Left lung (tissue), 10 donors: Measurements from ENCODE around the gene CAMTA1. TPM values are rescaled to one million over a fixed set of nuclear protein-coding genes. Genes with fewer than 3 reads are reported as not detected.

Experiments used
- ATAC-seq: fragments of 200-7000 bp; cut with Tn5 transposase; one replicate; pipeline ENCODE4 v1.9.1; 2020; ENCODE audit warnings: moderate library complexity
- DNase-seq, 4 donors: peaks; one replicate each; pipeline ENCODE4 v3.0.0-alpha.2; 2013 to 2020
- H3K27ac ChIP-seq, 2 donors: fragments of 200-600 bp; sonication (generic) in 1 of 2; one replicate each; pipeline versions ENCODE4 v1.5.0 to v1.8.0; 2020 to 2021
- H3K27me3 ChIP-seq, 2 donors: fragments of 200-600 bp; sonication (generic) in 1 of 2; one replicate each; pipeline versions ENCODE4 v1.5.0 to v1.8.0; 2020 to 2021
- H3K36me3 ChIP-seq, 2 donors: fragments of 200-600 bp; sonication (generic) in 1 of 2; one replicate each; pipeline versions ENCODE4 v1.5.0 to v1.8.0; 2020 to 2021
- H3K4me1 ChIP-seq, 2 donors: fragments of 200-600 bp; one replicate each; pipeline ENCODE4 v1.8.0; 2021
- H3K4me3 ChIP-seq, 2 donors: fragments of 200-600 bp; sonication (generic) in 1 of 2; one replicate each; pipeline versions ENCODE4 v1.5.0 to v1.8.0; 2020 to 2021; ENCODE audit warnings: mild to moderate bottlenecking in 1 of 2
- H3K9me3 ChIP-seq, 2 donors: fragments of 200-600 bp; sonication (generic) in 1 of 2; one replicate each; pipeline versions ENCODE4 v1.5.0 to v1.8.0; 2020 to 2021
- intact Hi-C, 2 donors: fragments of 100-400 bp; cut with DNase I; formaldehyde crosslinking; loops; one replicate each; pipeline versions ENCODE4 v1.11.2 to v1.14.2; 2022
- polyA plus RNA-seq, 6 donors: library from polyadenylated mRNA; unstranded; fragments of 120-200 nt; gene quantifications; one replicate each; pipeline ENCODE4 v1.2.1, GENCODE V29; 2013; ENCODE audit not compliant: insufficient read length in 6 of 6
- total RNA-seq, 2 donors: library from RNA; stranded (reverse); fragmentation: NEBNext Ultra II Directional; extraction: Animal tissue kit (Norgen Biotek cat#: 25700); gene quantifications; one replicate each; pipeline ENCODE4 v1.2.1, GENCODE V29; 2021
- TF ChIP-seq, protein P1 (sequence below), 2 donors: fragments of 200-600 bp; sonication (generic) in 1 of 2; IDR thresholded peaks; one replicate each; pipeline versions ENCODE4 v1.5.0 to v1.8.0; 2021; ENCODE audit warnings: antibody characterized with exemption in 2 of 2
- donor health status: DM: no; HTN: yes; CAD: no.
- donor health status: DM: no; HTN: no; CAD: no.

CAMTA1 gene
- total and polyA plus RNA-seq, 8 donors: 42.7 to 69.1 (median 49.4) TPM

DNA sequence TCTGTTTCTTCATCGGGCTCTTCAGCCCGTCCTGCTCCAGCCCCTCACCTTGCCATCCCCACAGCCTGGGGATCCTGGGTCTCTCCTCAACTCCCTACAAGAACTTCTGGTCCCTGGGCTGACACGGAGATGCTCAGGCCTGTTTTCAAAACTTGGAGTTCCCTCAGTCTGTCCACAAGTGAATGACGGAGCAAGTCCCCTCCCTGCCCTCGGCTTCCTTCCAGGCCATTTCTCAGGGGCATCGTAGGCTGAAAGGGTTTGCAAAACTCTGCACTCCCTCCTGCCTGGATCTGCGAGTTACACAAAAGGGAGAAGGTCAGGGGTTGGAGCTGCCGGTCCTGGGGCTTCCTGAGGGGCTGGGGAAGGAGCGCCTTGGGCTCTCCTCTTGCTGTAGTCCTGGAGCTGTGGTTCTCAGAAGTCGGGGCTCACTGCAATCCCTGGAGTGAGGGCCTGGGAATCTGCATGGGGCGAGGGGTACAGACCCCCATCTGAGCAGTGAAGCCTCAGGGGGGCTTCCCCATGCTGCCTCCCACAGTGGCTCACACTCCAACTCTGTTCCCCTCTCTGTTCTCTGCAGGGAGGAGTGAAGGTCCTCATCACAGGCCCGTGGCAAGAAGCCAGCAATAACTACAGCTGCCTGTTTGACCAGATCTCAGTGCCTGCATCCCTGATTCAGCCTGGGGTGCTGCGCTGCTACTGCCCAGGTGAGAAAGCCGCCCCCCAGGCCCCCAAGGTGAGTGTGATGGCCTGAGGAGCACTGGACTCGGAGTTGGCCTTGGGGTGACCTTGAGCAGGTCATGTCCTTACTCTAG is 885.3 kb downstream of the CAMTA1 start:
- Histone ChIP-seq H3K36me3 (no peaks in the 10 kb centered on the region), H3K4me3 (no peak overlapping the region), H3K9me3 (no peaks in the 10 kb centered on the region), H3K27ac (no peak overlapping the region), H3K27me3 (peaks cover 0 to 12% of the 10 kb centered on the region in 2 donors), H3K4me1 (peaks cover 0 to 13% of the 10 kb centered on the region in 2 donors)
- DNase-seq (no peak), ATAC-seq (no peak)
- TF ChIP-seq, protein P1, sequence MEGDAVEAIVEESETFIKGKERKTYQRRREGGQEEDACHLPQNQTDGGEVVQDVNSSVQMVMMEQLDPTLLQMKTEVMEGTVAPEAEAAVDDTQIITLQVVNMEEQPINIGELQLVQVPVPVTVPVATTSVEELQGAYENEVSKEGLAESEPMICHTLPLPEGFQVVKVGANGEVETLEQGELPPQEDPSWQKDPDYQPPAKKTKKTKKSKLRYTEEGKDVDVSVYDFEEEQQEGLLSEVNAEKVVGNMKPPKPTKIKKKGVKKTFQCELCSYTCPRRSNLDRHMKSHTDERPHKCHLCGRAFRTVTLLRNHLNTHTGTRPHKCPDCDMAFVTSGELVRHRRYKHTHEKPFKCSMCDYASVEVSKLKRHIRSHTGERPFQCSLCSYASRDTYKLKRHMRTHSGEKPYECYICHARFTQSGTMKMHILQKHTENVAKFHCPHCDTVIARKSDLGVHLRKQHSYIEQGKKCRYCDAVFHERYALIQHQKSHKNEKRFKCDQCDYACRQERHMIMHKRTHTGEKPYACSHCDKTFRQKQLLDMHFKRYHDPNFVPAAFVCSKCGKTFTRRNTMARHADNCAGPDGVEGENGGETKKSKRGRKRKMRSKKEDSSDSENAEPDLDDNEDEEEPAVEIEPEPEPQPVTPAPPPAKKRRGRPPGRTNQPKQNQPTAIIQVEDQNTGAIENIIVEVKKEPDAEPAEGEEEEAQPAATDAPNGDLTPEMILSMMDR (IDR thresholded peaks at IDR 0.05): no peak
- intact Hi-C loops: no loop called here

DNA sequence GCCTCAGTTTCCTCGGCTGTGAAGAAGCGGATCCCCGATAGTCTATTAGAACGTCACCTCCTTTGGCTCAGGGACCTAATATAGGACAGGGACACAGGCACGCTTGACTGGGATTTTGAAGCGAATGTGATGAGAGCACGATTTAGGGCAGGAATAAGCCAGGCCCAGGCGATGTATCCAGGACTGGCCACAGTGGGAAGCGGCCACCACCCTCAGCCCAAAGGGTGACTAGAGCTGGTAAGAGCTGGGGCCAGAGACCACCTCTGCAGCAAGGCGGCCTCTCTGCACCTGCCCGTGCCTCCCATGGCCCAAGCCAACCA is 885.9 kb downstream of the CAMTA1 start:
- H3K4me1 ChIP-seq: peaks cover 0 to 13% of the 10 kb centered on the region in 2 donors
- peaks cover 0 to 12% of the 10 kb centered on the region in 2 donors for H3K27me3 ChIP-seq
- H3K9me3 ChIP-seq: no peaks in the 10 kb centered on the region
- DNase-seq: no peak
- H3K36me3 ChIP-seq: no peaks in the 10 kb centered on the region
- ATAC-seq: no peak
- intact Hi-C loops: no loop called here
- TF ChIP-seq, protein P1 (IDR thresholded peaks at IDR 0.05): no peak
- no peak overlapping the region for H3K4me3 ChIP-seq
- no peak overlapping the region for H3K27ac ChIP-seq

DNA sequence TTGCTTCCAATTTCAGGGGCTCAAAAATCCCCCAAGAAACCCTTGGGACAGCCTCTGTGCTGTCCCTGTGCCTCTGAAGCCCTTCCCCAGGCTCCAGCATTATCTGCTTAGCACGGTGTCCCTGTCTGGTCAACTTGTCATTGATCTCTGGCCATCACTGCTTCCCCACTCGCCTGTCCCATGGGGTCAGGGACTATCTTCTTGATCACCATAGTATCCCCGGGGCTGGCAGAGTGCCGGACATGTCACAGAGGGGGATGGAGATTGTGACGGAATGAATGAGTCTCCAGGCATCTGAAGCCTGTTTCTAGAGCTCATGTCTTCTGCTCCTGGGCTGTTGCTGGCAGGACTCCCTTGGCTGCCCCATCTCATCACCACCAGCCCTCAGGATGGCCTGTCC is 886.4 kb downstream of the CAMTA1 start:
- Histone ChIP-seq H3K27ac (no peak overlapping the region), H3K4me1 (peaks cover 0 to 13% of the 10 kb centered on the region in 2 donors), H3K27me3 (peaks cover 0 to 12% of the 10 kb centered on the region in 2 donors), H3K9me3 (no peaks in the 10 kb centered on the region), H3K36me3 (no peaks in the 10 kb centered on the region), H3K4me3 (no peak overlapping the region)
- ATAC-seq (no peak), DNase-seq (no peak)
- intact Hi-C loops: no loop called here
- TF ChIP-seq, protein P1 (IDR thresholded peaks at IDR 0.05): no peak

DNA sequence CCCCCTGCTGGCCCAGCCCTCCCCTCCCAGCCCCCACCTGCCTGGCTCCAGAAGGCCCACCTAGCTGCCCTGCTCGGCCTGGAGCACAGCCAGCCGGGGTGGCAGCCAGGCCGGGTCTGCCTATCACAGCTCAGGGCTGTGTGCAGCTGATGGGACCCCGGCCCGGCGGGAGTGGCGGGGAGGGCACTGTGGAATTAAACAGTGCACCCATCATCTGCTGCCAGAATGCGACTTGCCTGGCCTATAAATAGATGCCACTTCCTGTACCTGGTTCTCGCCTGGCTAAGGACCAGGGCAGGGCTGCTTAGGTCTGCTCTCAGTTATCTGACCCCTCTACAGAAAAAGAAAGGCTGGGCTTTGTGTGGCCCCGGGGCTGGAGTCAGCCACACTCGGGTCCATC is 887.6 kb downstream of the CAMTA1 start:
- Histone ChIP-seq H3K36me3 (no peaks in the 10 kb centered on the region), H3K27me3 (peaks cover 0 to 12% of the 10 kb centered on the region in 2 donors), H3K4me1 (peaks cover 0 to 10% of the 10 kb centered on the region in 2 donors), H3K4me3 (no peak overlapping the region), H3K27ac (no peak overlapping the region), H3K9me3 (no peaks in the 10 kb centered on the region)
- DNase-seq (no peak), ATAC-seq (no peak)
- intact Hi-C loops: no loop called here
- TF ChIP-seq, protein P1 (IDR thresholded peaks at IDR 0.05): no peak

DNA sequence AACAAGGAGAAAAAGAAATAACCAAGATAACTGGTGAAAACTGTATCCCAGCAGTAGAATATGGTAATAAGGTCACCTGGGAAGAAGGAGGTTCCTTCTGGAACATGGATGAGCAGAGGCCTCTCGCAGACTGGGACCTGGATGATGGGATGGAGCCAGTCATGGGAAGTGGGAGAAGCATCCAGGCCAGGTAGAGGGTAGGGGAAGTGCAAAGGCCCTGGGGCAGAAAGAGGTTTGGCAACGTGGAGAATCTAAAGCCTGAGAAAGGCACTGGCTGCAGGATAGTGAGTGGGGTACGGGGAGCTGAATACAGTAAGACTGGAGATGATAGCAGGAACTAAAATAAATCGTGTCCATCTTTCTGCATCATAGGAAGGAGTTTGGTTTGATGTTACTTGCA is 889.7 kb downstream of the CAMTA1 start:
- no peak overlapping the region for H3K4me3 ChIP-seq
- H3K27ac ChIP-seq: no peak overlapping the region
- H3K36me3 ChIP-seq: no peaks in the 10 kb centered on the region
- intact Hi-C loops: no loop called here
- TF ChIP-seq, protein P1 (IDR thresholded peaks at IDR 0.05): no peak
- peaks cover 3 to 8% of the 10 kb centered on the region in 2 donors for H3K4me1 ChIP-seq
- peaks cover 0 to 20% of the 10 kb centered on the region in 2 donors for H3K27me3 ChIP-seq
- H3K9me3 ChIP-seq: no peaks in the 10 kb centered on the region
- DNase-seq (no peak), ATAC-seq (no peak)
